ENCODE data around the gene FAM131B.

- TF ChIP-seq HDGF (IDR thresholded peaks at IDR 0.05; ENCODE audit: borderline replicate concordance) (no peak), ELF4 (IDR thresholded peaks at IDR 0.05) (no peak), TARDBP (IDR thresholded peaks at IDR 0.05) (no peak), SP1 (IDR thresholded peaks at IDR 0.05) (no peak), BHLHE40 (IDR thresholded peaks at IDR 0.05; ENCODE audit: borderline replicate concordance) (no peak), CTBP1 (IDR thresholded peaks at IDR 0.05; ENCODE audit: borderline replicate concordance) (no peak), SUZ12 (IDR thresholded peaks at IDR 0.05) (no peak), FOXK2 (IDR thresholded peaks at IDR 0.05) (no peak)
Observed at GRCh38 chr7:143320620-143321019, 41.9 kb downstream of the FAM131B start.

Data from HEK293T (cell line).